GM19035 (cell line): Measurements from ENCODE around the gene ANKRD33.

Experiments used
- ATAC-seq: cut with Tn5 transposase; IDR thresholded peaks from one replicate; pipeline ENCODE4 v1.9.1; 2021; ENCODE audit not compliant: unreplicated experiment

The ANKRD33 gene

DNA sequence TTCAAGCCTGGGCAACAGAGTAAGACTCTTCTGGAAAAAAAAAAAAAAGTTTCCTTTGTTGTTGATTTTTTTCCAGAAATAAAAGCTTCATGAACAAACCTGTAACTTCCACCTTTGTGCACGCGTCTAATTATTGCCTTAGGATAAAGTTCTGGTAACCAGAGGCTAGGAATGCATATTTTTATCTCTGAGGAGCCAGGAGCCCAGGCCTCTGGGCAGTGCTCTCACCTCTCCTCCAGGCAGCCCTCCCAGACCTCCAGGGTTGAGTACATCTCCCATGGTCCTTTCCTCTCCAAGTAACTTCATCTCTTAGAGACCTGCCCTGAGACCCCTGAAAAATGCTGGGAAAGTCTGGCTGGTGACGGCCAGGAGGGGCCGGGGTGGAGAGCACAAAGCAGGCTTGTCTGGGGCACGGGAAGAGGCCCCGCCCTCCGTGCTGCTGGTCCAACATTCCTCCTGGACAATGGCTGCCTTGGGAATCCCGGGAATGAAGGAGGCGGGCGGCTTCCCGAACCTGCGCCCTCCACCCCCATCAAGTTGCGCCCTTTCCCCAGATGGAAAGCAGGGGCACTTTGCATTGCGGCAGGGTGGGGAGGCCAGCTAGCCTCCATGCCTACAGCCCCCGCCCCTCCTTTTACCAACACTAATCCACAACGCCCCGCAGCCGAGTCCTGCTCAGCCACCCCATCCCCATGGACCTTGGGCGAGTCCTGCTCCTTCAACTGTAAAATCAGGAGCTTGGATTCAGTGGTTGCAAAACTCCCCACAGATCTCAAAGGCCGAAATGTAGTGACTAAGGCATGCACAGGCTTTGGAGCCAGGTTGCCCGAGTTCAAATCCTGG lies 32.1 kb upstream of the ANKRD33 start:
- ATAC-seq, result no peak

DNA sequence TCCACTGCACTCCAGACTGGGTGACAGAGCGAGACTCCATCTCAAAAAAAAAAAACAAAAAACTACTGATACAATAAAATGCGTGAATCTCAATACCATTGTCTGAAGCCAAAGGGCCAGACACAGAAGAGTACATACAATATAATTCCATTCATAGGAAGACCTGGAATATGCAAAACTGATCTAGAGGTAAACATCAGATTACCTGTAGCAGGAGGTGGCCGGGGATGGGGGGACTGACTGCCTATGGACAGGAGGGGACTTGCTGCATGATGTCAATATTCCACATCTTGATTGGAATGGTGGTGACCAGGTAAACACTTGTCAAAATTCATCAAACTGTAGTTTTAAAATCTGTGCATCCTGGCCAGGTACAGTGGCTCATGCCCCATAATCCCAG lies 26.9 kb upstream of the ANKRD33 start:
- no peak for ATAC-seq

DNA sequence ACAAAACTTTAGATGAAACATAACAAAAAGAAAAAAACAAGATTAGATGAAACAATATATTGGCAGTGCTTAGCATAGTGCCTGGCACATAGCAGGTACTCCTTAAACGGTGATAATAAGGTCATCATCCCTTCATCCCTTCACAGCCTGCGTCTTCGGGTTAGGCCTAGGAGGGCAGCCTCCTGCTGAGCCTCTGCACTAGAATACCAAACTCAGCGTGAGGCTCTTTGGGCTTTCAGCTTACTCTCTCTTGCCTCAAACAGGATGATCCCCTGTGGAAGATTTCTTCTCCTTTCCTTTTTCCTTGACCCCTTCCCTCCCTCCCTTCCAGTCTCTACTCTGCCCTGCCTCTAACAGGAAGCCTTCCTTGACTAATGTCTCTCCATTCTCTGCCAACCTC lies 25.0 kb upstream of the ANKRD33 start:
- ATAC-seq, result no peak

DNA sequence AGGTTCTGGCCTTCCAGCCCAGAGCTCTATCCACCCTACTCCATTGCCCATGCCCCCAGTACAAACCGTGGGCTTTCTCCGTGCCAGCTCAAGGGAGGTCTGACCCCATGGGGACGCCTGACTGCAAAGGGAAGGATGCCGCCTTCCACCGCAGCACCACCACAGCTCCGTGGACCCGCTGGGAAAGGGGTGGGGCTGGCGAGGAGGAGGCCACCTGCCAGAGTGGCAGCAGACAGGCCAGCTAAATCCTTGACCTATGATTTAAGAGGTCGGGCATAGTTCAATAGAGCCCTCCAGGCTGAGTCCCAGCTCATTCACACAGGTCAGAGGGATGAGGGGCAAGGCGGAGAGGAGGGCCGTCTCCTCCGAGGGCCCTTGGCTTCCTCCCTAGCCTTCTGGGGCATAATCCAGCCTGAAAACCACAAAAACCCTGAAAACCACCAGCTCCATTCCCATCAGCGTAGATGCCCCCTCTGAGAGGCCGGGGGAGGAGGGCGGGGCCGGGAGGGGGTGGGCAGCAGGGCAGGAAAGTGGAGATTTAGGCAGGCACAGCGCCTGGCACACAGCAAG lies 24.5 kb upstream of the ANKRD33 start:
- no peak for ATAC-seq

DNA sequence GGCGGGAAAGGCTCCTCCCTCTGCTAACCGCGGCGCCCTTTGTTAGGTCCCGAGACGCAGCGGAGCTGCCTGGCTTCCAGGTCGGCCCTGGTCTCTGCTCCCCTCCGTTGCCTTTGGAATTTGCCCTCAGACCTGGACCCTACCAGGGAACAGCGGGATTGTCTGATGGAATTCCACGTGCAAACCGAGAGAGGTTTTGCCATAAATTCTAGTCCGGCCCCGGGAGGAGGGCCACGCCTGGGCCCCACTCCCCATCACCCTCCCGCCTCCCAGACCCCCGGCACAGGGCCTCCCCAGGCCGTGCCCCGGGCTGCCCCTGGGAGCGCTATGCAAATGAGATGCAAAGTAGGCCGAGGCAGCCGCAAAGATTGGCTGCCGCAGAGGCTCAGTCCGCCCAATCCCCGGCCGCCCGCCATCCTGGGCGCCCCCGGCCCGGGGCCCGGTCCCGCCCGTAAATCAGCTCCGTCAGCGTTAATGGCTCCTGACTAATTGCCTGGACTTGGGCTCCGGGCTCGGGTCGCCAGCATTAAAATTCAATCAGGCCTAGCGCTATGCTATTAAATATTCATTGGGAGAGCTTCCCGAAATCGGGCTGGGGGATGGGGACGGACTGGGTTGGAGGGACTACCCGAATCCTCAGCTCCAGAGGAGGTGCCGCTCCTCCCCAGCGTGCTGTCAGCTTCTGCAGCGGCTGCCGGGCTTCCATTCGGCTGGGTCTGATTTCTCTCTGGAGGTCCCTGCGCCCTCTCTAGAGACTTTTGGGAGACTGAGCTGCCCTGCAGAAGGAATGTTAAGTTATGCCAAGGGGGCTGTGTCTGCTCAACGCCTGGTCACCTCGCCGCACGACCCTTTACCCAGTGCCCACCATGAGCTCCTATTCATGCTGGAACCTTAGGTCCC lies 23.7 kb upstream of the ANKRD33 start:
- ATAC-seq, result no peak

DNA sequence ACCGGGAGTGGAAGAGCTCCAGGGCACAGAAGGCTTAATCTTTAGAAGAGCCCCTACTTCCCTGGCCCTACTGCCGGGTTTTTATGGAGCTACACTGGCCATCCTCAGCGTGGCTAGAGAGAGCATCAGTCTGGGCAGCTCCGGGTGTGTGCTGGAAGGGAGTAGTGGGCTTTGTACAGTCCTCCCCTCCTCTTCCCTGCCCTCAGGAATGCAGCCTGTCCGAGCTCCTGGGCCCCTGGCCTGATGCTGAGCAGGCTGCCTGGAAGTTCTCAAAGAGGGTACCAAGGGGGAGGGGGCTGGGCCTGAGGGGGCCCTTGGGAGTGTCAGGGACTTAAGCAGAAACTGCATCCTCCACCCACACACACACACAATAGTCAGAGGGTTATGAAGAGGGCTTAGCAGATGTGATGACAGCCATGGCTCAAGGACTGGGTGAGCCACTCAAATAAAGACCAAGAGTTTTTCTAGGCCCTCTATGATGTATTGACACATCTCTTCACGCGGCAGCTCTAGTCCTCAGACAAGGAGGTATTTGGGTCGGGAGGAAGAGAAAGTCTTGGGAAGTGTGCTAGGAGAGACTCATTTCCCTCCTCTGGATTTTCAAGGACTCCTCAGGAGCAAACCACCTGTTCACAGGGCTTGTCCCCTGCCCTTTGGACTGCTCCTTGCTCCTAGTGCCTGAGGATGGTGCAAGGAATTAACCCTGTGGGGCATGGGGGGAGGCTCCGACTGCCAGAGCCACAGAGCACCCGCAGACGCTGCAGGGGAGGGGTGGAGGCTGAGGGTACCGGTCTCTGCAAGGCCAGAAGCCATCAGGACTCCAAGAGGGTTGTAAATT lies 22.9 kb upstream of the ANKRD33 start:
- no peak for ATAC-seq

DNA sequence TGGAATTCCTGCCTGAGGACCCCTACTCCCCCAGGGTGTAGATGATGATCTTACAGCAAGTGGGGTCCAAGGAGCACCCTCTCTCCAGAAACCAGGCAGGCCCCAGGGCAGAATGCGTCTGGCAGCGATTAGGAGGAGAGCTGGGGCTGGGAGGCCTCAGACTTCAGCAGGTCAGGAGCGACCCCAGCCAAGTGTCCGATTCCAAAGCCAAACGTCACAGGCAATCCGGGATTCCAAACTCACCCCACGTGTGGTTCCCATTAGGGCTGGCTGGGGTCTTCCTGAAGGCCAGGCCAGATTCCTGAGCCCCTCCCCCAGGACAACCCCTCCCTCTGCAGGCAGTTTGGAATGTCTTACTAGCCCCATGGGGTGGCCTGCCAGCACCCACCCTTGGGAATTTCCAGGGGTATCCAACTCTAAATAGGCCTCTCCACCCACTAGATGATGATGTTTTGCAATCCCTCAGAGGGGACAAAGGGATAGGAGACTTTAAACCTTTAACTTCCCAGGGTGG lies 22.1 kb upstream of the ANKRD33 start:
- no peak for ATAC-seq

DNA sequence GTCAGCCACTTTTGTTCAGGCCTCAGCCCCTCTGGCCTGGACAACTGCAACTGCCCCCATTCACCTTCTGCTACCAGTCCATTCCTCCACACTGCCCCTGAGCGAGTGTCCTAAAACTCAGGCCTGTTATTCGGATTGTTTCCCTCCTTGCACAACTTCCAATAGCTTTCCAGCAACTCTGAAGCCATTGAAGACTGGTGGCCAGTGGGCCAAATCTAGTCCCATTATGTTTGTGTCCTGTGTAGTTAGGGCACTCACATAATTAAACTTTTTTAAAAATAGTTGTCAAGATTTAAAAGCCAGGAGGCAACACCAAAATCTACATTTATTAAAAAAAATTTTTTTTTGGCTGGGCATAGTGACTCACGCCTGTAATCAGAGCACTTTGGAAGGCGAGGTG lies 21.6 kb upstream of the ANKRD33 start:
- no peak for ATAC-seq

DNA sequence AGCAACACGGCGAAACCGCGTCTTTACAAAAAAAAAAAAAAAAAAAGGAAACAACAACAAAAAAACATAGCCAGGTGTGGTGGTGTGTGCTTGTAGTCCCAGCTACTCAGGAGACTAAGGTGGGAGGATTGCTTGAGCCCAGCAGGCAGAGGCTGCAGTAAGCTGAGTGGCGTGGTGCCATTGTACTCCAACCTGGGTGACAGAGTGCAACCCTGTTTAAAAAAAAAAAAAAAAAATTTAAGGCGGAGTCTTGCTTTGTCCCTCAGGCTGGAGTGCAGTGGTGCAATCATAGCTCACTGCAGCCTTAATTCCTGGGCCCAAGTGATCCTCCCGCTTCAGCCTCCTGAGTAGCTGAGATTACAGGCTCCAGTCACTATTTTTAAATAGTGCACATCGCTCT lies 21.1 kb upstream of the ANKRD33 start:
- no peak for ATAC-seq

DNA sequence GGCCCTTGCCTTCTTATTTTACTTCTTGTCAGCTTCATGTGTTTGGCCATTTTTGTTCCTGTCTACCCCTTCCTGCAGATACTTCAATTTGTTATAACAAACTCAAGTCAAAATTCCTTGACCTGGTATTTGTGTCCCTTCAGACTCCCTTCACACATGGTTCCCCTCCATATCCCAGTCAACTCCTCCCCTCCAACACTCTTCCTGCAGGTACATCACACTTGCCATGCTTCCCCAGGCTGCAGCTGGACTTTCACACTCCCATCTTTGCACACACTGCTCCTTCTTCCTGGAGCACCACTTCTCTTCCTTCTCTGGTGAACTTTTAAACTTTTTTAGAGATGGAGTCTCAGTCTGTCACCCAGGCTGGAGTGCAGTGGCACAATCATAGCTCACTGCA lies 20.5 kb upstream of the ANKRD33 start:
- no peak for ATAC-seq

DNA sequence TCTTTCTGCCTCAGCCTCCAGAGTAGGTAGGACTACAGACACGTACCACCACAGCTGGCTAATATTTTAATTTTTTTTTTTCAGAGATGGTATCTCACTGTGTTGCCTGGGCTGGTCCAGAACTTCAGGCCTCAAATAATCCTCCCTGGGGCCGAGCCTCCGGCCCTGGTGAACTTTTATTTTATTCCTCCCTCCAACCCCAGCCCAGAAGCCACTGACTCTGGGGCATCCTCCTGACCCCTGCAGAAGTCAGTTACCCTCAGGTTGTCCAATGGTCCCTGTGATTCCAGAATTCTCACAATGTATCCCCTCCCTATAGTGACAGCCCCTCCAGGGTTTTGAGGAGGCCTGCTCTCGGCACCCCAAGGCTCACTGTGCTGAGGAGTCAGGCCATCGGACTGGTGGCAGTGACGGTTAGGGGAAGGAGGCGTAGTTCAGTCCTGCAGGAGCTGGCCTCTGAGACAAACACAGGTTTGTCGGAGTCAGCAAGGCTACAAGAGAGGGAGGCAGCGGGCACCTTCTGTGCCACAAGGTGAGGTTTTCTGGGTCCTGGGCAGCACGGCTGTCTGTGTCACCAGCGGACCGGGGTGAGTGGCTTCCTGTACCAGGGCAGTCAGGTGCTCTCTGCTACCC lies 20.0 kb upstream of the ANKRD33 start:
- ATAC-seq, result no peak

DNA sequence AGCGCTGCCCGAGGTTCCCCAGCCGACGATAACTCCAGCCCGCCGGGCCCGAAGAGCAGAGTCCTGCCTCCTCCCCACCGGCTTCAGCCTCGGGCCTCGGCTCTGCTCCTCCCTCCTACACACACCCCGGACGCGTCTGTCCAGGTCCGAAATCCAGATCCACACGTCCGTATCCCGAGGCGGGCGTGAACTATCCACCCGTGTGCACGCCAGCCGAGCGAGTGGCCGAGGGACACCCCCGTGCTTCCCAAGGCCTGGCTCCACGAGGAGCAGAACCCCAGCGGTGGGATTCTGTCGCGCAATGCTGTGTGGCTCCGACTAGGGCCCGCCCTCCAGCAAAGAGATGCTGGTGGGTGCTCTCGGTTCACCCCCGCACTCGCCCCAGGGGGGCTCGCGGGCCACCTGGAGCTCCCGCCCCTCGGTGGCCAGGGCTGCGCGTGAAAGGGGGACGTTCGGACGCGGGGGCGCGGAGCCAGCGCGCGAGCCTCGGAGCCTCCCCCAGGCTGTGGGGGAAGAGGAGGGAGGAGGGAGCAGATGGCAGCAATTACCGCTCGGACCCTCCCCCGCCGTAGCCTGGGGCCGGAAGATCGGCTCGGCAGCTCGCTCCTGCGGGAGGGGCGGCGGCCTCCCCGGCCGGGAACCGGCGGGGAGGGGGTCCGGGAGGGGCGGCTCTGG lies 18.9 kb upstream of the ANKRD33 start:
- no peak for ATAC-seq

DNA sequence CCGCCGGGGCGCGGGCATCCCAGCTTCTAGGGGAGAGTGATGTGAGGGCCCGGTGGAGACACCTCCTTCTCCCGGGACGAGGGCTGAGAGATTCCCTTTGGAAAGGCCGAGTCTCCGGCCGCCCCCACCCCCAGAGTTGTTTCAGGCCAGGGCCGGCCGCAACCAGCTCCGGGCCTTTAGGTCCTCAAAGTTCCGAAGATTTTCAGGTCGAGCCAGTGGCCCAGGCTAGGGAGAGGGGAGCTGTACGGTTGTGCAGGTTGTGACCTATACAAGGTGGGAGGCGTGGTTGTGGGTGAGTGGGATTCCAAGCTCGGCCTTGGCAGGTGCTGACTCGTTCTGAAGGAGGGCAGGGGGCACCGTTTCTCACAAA lies 18.4 kb upstream of the ANKRD33 start:
- ATAC-seq, result no peak

DNA sequence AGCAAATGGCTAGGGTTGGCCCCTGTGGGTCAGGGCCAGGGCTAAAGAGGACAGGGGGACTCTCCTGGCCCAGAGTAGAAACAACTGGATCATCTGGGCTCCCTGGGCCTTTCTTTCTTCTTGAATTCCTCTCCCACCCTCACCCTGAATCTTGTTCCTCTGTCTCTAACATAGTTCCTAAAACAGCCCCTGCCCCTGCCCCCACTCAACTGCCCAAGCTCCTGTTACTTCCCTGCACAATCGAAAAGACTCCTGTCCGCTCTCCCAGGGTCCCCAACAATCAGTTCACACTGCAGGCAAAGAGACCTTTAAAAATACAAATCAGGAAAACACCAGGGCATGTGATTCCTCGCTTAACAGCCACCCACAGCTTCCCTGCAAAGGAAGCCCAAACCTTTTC lies 18.0 kb upstream of the ANKRD33 start:
- ATAC-seq, result no peak

DNA sequence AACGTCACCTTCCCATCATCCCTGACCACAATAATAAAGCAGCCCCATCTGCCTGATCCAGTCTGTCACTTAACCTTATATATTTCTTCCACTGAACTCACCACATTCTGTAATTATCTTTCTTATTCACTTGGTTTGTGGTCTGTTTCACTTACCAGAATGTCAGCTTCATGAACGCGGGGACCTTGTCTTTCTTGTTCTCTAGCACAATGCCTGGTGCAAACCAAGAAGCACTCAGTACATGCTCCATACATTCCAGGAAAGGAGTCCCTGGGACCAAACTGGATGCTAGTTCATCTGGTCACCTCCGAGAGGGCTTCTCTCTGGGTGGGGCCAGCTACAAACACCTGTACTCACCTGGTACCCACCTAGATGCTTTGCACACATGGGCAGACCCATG lies 17.4 kb upstream of the ANKRD33 start:
- no peak for ATAC-seq

DNA sequence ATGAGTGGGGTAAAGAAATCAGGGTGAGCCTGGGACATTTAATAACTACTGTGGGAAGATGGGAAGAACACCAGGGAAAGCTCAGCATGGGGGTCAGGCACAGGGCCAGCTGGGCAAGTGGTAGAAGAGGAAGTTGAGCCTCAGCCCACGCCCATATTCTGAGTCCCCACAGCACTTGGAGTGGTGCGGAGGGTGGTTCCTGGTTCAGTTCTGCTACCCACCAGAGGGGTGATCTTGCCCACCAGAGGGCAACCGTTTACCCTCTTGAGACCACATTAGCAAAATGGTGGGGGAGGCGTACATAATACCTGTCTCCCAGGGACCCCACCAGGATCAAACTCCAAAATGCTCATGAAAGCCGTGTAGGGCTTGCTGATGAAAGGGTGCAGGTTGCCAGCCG lies 16.8 kb upstream of the ANKRD33 start:
- no peak for ATAC-seq

DNA sequence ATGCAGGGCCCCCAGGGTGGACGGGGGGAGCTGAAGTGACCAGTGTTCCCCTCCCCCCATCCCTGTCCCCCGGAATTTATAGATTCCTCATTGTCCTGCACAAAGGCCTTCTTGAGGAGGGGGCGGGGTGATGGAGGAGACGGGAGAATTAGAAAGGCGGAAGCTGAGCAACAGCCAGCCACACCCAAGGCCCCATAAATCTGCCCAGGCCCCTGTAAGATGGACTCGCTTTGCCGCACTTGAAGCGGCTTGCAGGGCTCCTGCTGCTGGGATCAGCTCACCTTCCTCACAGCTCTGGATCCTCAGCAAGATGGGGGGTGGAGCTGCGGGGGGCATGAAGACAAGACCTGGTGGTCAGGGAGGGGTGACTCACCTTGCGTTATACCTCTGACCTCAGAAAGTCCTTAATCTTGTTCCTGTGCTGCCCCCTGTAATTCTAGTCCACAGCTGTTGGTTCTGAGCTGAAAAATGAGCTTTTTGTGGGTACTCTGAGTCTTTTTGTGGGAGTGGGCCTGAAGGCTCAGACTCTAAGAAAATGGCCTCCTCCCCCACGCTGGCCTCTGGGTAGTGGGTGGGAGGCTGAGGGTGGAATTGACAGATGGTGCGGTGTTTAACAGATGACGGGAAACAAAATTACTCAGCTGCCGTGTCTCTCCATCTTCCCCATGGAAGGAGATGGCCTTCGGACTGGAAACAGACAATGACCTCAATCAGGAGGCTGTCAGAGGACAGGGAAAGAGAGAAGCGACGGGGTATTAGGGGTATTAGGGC lies 15.8 kb upstream of the ANKRD33 start:
- ATAC-seq, result no peak

DNA sequence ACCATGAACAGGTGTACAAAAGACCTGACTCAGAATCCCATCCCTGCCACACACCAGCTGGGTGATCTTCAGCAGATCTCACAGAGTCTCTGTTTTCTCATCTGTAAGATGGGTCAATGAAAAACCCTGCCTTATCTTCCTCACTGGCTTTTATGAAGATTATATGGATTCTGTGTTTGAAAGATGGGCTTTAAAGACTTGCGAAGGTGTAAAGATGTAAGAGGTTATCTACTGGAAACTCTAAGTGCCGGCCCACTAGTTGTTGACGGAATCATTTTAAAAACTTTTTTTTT lies 15.3 kb upstream of the ANKRD33 start:
- ATAC-seq, result no peak

DNA sequence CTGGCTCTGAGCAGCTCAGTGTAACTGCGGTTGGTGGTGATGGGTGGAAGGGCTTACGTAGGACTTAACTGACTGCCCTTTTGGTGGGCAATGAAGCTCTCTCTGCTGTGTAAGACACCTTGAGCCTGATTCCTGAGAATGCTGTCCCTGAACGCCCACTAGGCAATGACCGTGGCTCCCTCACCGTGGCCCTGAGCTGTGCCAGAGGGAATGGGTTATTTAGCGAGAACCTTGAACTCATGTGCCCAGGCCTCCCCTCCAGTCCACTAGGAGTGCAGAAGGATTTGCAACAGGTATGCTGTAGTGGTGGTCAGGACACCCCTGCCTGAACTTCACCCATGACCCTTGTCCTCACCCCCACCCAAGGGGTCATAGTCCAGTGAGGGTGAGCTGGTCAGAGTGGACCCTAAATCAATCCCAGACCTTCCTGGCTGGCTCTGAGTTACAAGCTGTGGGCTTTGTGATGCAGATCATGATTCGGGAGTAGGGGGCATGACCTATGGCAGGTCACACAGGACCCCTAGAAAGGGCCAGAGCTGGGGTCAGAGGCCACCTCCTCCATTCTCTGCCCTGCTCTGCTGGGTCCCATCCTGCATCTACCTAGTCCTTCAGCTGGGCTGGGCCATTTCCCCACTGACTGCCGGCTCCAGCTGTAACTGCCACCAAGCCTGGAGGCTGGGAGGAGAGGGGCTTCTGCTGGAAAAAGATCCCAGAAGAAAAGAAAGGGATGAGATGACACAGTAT lies 14.5 kb upstream of the ANKRD33 start:
- no peak for ATAC-seq
